Measurements from ENCODE around the gene NBL1.

Gene NBL1

GRCh38 chr1:19646377-19647319, 2.5 kb downstream of the NBL1 start:
- no peak for DNase-seq

DNA sequence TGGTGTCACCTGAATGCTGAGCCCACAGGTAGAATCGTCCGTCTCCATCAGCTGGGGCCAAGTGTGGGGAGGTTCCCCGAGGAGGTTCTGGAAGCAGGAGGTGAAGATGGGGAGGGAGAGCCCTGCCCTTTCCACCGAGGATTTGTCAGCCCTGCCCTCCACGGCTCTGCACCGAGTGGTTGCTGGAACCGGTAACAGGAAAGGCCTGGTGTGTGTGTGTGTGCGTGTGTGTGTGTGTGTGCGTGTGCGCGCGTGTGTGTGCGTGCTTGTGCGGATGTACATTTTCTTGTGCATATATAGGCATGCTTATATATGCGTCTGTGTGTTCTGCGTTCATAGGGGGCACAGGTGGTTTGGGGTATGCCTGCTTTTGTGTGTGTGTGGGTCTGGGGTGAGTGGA, 3.5 kb downstream of the NBL1 start:
- no peak for DNase-seq

DNA sequence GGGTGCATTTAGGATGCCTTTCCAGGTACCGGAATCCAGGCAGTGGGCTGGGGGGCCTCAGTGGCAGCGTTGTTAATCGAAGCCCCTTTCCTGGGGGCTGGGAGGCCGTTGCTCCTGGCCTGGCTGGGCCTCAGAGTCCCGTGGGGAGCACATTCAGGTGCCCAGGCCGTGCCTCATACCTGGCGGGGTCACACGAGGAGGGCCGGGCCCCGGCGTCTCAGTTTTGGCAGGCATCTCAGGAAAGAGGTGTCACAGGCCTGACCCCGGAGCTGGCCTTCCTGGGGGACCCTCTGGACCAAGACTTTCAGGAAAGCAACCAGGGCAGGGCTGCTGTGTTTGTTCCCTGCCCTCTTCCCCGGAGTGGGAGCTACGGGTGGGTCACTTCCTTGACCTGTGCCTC, 4.1 kb downstream of the NBL1 start:
- DNase-seq, result no peak

DNA sequence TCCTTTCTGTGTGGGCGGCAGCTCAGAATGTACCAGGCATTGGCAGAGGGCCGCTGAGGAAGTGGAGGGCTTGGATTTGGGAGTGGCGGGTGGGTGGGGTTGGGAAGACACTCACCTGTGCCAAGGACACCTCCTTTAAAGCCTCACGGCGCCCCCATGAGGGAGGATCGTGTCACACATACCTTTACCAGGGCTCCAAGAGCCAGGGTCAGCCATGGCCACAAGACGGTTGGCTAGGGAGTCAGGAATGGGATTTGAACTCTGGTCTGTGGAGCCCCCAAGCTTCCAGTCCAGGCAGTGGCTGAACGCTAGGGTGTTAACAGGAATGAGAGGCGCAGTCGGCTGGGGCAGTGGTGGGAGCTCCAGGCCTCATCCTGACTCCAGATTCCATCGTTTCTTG, 4.6 kb downstream of the NBL1 start:
- DNase-seq, result no peak

DNA sequence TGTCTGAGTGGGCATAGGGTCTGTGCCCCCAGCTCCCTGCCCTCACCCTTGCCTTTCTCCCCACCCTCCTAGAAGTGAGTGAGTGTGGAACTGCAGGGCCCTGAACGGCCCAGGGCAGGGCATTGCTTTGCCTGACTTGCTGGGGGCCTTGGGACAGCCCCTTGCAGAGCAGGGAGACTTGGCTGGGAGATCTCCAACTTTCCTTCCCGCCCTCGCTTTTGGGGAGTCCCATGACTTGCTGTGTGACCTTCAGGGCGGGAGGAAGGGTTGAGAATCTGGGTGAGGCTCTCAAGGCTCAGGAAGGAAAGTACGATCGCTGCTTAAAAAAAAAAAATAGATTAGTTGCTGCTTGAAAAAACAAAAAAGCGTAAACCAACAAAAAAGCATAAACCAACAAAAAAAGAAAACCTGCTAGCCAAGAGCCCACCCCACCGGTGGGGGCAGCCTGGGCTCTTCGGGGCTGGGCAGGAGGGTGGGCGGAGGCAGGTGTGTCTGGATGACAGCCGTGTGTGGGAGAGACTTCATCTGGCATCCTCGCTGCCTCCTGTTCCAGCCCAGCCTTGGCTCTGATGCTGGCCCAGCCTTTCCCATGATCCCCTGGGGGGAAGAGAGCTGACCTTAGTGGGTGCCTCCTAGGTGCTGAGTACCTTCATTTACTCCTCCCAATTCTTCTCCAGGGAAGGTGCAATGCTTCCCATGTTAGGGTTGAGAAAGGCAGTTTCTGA, 6.5 kb downstream of the NBL1 start:
- DNase-seq, result no peak

- DNase-seq, result peak; percentile 36
These were observed 7.1 kb downstream of the NBL1 start for GRCh38 chr1:19651141-19651737.

- DNase-seq, result no peak
These were observed 10.3 kb downstream of the NBL1 start for GRCh38 chr1:19654386-19654785.

GRCh38 chr1:19654886-19655717, 11.0 kb downstream of the NBL1 start:
- DNase-seq, result no peak

GRCh38 chr1:19655718-19656080, 11.6 kb downstream of the NBL1 start:
- no peak for DNase-seq

DNA sequence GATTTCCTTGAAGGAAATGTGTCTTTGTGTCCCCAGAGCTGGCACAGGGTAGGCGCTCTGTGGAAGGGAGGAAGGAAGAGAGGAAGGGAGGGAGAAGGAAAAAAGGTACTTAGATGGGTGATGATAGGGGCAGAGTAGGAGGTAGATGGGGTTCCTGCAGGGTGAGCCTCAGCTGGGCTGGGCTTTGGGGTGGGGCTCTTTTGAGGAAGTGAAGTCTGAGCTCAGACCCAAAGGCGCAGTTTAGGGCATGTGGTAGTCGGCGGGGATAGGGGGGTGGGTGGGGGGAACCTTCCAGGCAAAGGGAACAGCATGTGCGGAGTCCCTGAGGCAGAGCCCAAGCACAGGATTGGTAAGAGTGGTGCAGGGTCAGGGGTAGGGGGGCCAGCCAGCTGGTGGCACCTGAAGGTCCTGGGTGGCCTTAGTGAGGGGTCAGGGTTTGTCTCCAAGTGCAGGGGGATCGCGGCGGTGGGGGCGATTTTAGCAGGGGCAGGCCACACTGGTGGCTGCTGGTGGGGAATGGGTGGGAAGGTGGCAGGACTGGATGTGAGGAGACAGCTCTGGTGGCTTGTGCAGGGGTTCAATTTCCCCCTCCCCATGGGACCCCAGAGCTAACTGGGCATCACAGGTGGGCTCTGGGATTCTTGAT, 12.1 kb downstream of the NBL1 start:
- DNase-seq, result no peak

- no peak for DNase-seq
These were observed 12.8 kb downstream of the NBL1 start for GRCh38 chr1:19656780-19657466.

GRCh38 chr1:19657511-19657910, 13.4 kb downstream of the NBL1 start:
- no peak for DNase-seq

DNA sequence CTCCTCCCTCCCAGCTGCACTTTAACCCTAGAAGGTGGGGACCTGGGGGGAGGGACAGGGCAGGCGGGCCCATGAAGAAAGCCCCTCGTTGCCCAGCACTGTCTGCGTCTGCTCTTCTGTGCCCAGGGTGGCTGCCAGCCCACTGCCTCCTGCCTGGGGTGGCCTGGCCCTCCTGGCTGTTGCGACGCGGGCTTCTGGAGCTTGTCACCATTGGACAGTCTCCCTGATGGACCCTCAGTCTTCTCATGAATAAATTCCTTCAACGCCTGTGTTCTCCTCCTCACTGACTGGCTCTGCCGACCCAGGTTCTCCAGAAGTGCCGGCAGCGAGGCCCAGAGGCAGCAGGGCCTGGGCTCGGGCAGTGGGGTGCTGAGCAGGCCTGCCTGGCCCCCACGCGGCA, 14.1 kb downstream of the NBL1 start:
- DNase-seq, result no peak

DNA sequence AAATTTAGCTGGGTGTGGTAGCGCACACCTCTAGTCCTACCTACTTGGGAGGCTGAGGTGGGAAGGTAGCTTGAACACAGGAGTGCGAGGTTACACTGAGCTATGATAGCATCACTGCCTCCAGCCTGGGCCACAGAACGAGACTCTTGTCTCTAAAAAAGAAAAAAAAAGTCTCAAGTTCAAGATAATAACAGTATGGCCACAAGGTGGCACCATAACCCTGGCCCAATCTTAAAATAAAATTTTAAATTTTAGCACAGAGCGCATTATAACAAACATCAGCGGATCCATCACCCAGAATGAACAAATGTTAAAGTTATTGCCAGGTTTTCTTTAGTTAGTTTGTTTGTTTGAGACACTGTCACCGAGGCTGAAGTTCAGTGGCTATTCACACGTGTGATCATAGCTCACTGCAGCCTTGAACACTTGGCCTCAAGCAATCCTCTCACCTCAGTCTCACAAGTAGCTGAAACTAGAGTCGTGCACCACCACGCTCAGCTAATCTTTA, 17.7 kb downstream of the NBL1 start:
- DNase-seq, result peak; percentile 51

DNA sequence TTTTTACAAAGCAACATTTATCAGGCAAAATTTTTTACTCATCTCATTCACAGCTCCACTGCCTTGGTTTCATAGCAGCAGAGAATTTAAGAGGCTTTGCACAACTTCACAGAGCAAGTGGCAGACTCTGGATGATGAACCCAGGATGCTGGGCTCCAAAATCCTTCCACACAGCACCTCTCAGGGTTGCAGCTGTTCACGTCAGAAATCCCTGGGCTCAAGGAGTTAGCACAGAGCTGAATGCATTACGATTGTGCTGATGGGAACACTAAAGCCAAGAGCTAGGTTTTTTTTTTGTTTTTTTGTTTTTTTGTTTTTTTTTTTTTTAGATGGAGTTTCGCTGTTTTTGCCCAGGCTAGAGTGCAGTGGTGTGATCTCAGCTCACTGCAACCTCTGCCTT, 18.2 kb downstream of the NBL1 start:
- DNase-seq, result no peak

DNA sequence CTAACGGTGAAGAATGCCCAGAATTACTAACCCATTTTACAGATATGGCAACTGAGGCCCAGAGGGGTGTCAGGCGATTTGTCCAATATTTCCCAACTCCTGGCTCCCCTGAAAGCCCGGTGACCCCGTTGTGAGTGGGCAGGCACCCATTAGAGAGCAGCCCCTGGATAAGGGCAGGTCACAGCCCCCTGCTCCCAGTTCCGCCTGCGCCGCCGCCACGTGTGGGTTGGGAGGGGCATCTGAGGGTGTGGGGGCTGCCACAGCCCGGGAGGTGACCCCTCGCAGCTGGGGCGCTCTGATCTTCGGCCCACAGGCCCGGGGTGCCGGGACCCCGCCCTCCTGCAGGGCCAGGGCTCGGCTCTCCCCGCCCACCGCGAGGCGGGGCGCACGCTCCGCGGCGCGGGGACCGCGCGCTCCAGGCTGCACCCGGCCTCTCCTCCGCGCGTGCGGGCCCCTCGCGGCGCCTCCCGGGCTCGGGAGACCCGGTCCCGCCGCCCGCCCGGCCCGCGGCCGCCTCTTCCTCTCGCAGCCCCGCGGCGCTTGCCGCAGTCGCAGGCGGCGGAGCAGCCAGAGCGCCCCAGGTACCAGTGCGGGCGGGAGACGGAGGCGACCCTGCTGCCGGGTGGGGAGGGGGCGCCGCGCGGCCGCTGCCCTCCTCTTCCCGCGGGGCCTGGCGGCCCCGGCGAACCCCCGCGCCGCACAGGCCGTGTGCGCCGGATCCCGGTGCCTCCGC, 20.5 kb downstream of the NBL1 start, which contains the start of gene HTR6:
Gene HTR6, plus strand, starts transcription at position 423 of the 733 bp plus-strand sequence. CDS start 879 bp downstream, outside the sequence.
- peak; percentile 23 for DNase-seq

- no peak for DNase-seq
These were observed 21.0 kb downstream of the NBL1 start for GRCh38 chr1:19665186-19665495.

GRCh38 chr1:19665496-19666465, 21.7 kb downstream of the NBL1 start:
- no peak for DNase-seq

GRCh38 chr1:19668888-19669287, 24.8 kb downstream of the NBL1 start:
- DNase-seq, result no peak

DNA sequence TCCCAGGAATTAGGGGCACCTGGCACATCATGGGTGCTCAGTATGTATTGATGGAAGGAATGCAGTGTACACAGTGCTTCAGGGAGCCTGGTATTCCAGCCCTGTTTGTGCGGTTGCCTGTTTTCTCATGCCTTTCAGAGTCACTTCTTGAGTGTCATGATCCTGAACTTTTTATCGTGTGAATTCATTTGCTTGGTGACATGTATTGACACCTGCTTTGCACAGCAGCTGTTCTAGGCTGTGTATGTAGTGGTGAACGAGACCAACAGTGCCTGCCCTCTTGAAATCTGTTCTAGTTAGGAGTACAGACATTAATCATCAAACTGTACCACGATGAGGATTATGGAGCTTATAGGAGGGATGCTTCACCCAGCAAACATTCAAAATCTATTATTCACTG, 26.7 kb downstream of the NBL1 start:
- no peak for DNase-seq
